Measurements from ENCODE around the gene NFE2L3.

Gene NFE2L3

DNA sequence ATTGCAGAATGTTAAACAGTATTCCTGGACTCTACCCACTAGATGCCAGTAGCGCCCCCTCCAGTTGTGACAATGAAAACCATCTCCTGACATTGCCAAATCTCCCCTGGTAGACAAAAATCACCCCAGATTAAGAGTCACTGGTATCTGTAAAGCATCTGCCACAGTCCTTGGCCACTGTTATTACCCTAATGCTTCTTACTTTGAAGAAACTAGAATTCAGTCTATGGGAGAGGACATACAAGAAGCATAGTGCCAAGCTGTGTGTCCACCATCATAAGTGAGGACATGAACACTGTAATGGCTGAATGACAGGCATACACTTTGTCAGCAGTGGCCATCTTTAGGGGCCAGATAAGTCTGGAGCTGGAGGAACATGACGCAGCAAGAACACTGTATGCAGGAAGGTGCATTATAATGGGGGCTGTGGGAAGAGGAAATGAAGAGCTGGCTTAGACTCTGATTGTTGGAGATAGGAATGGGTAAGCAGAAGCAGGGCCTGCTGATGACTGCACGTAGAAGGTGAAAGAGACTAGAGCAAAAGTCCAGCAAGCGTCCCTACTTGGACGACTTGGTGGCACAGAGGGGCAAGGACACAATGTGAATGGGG is 82.0 kb downstream of the NFE2L3 start:
- DNase-seq (ENCODE audit: low spot score): no peak
- TF ChIP-seq, protein P1, sequence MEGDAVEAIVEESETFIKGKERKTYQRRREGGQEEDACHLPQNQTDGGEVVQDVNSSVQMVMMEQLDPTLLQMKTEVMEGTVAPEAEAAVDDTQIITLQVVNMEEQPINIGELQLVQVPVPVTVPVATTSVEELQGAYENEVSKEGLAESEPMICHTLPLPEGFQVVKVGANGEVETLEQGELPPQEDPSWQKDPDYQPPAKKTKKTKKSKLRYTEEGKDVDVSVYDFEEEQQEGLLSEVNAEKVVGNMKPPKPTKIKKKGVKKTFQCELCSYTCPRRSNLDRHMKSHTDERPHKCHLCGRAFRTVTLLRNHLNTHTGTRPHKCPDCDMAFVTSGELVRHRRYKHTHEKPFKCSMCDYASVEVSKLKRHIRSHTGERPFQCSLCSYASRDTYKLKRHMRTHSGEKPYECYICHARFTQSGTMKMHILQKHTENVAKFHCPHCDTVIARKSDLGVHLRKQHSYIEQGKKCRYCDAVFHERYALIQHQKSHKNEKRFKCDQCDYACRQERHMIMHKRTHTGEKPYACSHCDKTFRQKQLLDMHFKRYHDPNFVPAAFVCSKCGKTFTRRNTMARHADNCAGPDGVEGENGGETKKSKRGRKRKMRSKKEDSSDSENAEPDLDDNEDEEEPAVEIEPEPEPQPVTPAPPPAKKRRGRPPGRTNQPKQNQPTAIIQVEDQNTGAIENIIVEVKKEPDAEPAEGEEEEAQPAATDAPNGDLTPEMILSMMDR (IDR thresholded peaks at IDR 0.05; ENCODE audit: extremely low read depth, missing control alignments): no peak
